ENCODE measurements around the gene TAGLN. TPM values are rescaled to one million over a fixed set of nuclear protein-coding genes. Genes with fewer than 3 reads are reported as not detected.
"Not testable (repeated sequence)": the region's sequence is repeated elsewhere in the genome, so short reads cannot be mapped to it uniquely, and the experiment has no call there.

Gene TAGLN
- total and polyA plus RNA-seq, 10 donors: 117 to 1,088 (median 350) TPM

- TF ChIP-seq POLR2AphosphoS5 (IDR thresholded peaks at IDR 0.05): peak in 1 of 3 donors; percentile 32
- intact Hi-C loops (cut with DNase I; ENCODE audit: low total_unique reads): loop anchor here (5.0 kb wide), 1 partner anchor 74 kb away; no protein-coding TSS in a partner anchor
- peaks cover 0 to 36% (median 15%) of the 10 kb centered on the region in 6 donors for H3K4me1 ChIP-seq
- DNase-seq; H3K27me3 ChIP-seq (replicated peaks in 1 of 7); H3K27ac ChIP-seq; H3K9me3 ChIP-seq; H3K4me3 ChIP-seq: not testable (repeated sequence)
- WGBS, 5 donors: 85 to 93% (median 89%) methylated on average over 7 to 8 of the region's 8 CpGs
- peaks cover 0 to 71% (median 27%) of the 10 kb centered on the region in 6 donors for H3K36me3 ChIP-seq
Measured at GRCh38 chr11:117206111-117206510, 6.9 kb downstream of the TAGLN start.

GRCh38 chr11:117206859-117207258 is 7.7 kb downstream of the TAGLN start:
- peak in 1 of 3 donors; percentile 20 for TF ChIP-seq POLR2AphosphoS5 (IDR thresholded peaks at IDR 0.05)
- Histone ChIP-seq H3K4me1 (peaks cover 0 to 28% (median 13%) of the 10 kb centered on the region in 6 donors), H3K36me3 (peaks cover 0 to 74% (median 27%) of the 10 kb centered on the region in 6 donors)
- not testable (repeated sequence) for H3K9me3 ChIP-seq; H3K27ac ChIP-seq; H3K27me3 ChIP-seq (replicated peaks in 1 of 7); H3K4me3 ChIP-seq; DNase-seq
- 57 to 98% (median 95%) methylated on average over 5 to 6 of the region's 11 CpGs; no CpG with 5 or more reads in 1 of the 5 donors for WGBS, 5 donors
- intact Hi-C loops (cut with DNase I; ENCODE audit: low total_unique reads): loop anchor here (5.0 kb wide), 1 partner anchor 75 kb away; no protein-coding TSS in a partner anchor

- not testable (repeated sequence) for H3K27ac ChIP-seq; DNase-seq; H3K4me3 ChIP-seq; H3K27me3 ChIP-seq (replicated peaks in 1 of 7); H3K9me3 ChIP-seq
- WGBS, 5 donors: 88 to 99% (median 95%) methylated on average over 4 to 5 of the region's 5 CpGs
- Histone ChIP-seq H3K36me3 (peaks cover 0 to 74% (median 27%) of the 10 kb centered on the region in 6 donors), H3K4me1 (peaks cover 0 to 27% (median 13%) of the 10 kb centered on the region in 6 donors)
- intact Hi-C loops (cut with DNase I; ENCODE audit: low total_unique reads): loop anchor here (5.0 kb wide), 1 partner anchor 75 kb away; no protein-coding TSS in a partner anchor
Measured at GRCh38 chr11:117207481-117207880, 8.3 kb downstream of the TAGLN start.

GRCh38 chr11:117208710-117209109 is 9.5 kb downstream of the TAGLN start:
- peak; percentile 45 to 76 (median 70) for TF ChIP-seq POLR2AphosphoS5 (IDR thresholded peaks at IDR 0.05)
- Histone ChIP-seq H3K4me1 (peaks cover 0 to 23% (median 13%) of the 10 kb centered on the region in 6 donors), H3K36me3 (peaks cover 0 to 74% (median 32%) of the 10 kb centered on the region in 6 donors)
- H3K4me3 ChIP-seq; H3K9me3 ChIP-seq; DNase-seq; H3K27me3 ChIP-seq (replicated peaks in 1 of 7); H3K27ac ChIP-seq: not testable (repeated sequence)
- intact Hi-C loops (cut with DNase I; ENCODE audit: low total_unique reads): loop anchor here (5.0 kb wide), 1 partner anchor 76 kb away; no protein-coding TSS in a partner anchor
- WGBS, 5 donors: 86 to 93% (median 92%) methylated on average over 9 of the region's 13 CpGs; no CpG with 5 or more reads in 1 of the 5 donors

- H3K27ac ChIP-seq; DNase-seq; H3K9me3 ChIP-seq; H3K4me3 ChIP-seq; H3K27me3 ChIP-seq (replicated peaks in 1 of 7): not testable (repeated sequence)
- intact Hi-C loops (cut with DNase I; ENCODE audit: low total_unique reads): loop anchor here (5.0 kb wide), 1 partner anchor 77 kb away; no protein-coding TSS in a partner anchor
- TF ChIP-seq POLR2AphosphoS5 (IDR thresholded peaks at IDR 0.05): peak in 2 of 3 donors; percentile 25 to 82
- H3K36me3 ChIP-seq: peaks cover 0 to 74% (median 33%) of the 10 kb centered on the region in 6 donors
- WGBS, 5 donors: 90 to 95% (median 92%) methylated on average over 7 to 8 of the region's 8 CpGs
- peaks cover 0 to 16% (median 9%) of the 10 kb centered on the region in 6 donors for H3K4me1 ChIP-seq
Measured at GRCh38 chr11:117209351-117210125, 10.4 kb downstream of the TAGLN start.

- no peak for DNase-seq
- TF ChIP-seq CTCF (IDR thresholded peaks at IDR 0.05 in 8 of 11, conservative IDR thresholded peaks at IDR 0.05 in 3 of 11) (no peak), POLR2AphosphoS5 (IDR thresholded peaks at IDR 0.05) (peak in 1 of 3 donors; percentile 67)
Measured at GRCh38 chr11:117210620-117211019, 11.4 kb downstream of the TAGLN start.

More at GRCh38 chr11:117210620-117211019, 11.4 kb downstream of the TAGLN start:
- Histone ChIP-seq H3K27ac (no peak overlapping the region), H3K4me3 (no peak overlapping the region), H3K27me3 (replicated peaks in 1 of 7) (no peaks in the 10 kb centered on the region), H3K9me3 (no peaks in the 10 kb centered on the region), H3K36me3 (peaks cover 0 to 74% (median 29%) of the 10 kb centered on the region in 6 donors), H3K4me1 (peaks cover 0 to 10% (median 0%) of the 10 kb centered on the region in 6 donors)
- WGBS, 5 donors: 93 to 98% (median 98%) methylated on average over 3 of the region's 3 CpGs
- intact Hi-C loops (cut with DNase I; ENCODE audit: low total_unique reads): no loop called here
